Fibroblast of skin of left biceps (primary cell): ENCODE results near the gene R3HCC1L.

Source experiments
- DNase-seq, 2 experiments: peaks; one replicate each; pipeline ENCODE4 v3.0.0-alpha.2; 2013; ENCODE audit warnings: low read depth in 2 of 2

R3HCC1L gene

GRCh38 chr10:98231417-98231816, 97.0 kb downstream of the R3HCC1L start:
- no peak for DNase-seq

- DNase-seq, result no peak
Observed at GRCh38 chr10:98235846-98236245, 101.4 kb downstream of the R3HCC1L start.

- DNase-seq, result no peak
Observed at GRCh38 chr10:98236862-98237261, 102.4 kb downstream of the R3HCC1L start.

GRCh38 chr10:98238391-98238790, 103.9 kb downstream of the R3HCC1L start:
- DNase-seq, result no peak

GRCh38 chr10:98240524-98240923, 106.1 kb downstream of the R3HCC1L start:
- DNase-seq, result no peak

DNA sequence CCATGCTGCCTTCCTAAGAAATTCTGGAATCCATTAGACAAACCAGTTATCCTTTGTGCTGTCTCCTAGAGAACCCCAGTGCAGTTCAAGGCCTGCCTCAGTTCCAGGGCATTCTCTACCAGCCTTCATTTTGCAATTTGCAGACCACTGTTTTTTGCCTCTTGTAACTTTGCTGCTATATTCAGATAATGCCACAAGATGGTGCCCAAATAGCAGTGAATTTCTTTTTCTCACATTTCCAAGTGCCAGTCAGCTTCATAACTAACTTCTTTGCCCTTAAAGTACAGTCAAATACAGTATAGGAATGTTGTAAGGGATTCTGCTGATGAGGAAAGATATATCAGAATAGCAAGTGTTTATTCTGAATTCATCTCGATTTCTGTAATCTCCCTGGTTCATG, 108.4 kb downstream of the R3HCC1L start:
- no peak for DNase-seq

- no peak for DNase-seq
Observed at GRCh38 chr10:98244141-98244540, 109.7 kb downstream of the R3HCC1L start.

GRCh38 chr10:98244586-98244985, 110.1 kb downstream of the R3HCC1L start:
- no peak for DNase-seq

DNA sequence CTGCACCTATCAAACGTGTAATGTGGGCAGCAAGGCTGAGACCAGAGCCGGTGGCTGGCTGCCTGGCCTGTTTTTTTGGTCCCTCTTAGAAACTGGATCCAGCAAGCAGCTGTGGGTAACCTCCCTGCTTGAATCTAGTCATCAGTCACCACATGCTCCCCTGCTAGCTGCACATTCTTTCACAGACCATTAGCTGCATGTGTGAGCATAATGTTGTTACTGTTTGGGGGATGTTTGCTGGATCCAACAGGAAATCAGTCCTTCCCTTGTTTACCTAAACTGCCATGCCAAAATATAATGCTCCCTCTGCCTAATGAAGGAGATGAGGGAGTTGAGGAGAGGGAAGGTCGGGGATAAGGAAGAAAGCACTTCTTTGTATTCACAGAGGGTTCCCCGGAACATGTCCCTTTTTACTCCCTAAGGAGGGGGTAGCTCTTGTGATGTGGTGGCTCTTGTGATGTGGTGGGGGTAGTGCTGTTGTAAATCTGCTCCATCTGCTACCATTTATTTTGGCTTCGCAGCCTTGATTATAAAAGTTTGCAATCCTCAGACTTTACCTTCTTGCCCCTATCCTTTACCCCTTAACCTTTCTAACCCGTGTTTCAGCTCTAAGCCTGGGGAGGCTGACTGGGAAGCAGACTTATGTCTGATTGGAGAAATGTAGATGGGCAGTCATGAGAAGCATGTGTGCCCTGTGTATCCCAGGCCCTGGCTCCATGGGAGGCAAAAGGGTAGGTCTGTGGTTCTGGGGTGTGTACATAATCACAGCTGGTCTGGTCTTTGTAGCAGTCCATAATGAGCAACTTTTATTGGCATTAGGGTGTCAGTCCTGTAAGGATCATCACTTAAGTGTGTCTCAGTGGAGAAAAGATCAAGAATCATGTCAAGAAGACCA, 112.7 kb downstream of the R3HCC1L start:
- peak; percentile 48 to 63 for DNase-seq

DNA sequence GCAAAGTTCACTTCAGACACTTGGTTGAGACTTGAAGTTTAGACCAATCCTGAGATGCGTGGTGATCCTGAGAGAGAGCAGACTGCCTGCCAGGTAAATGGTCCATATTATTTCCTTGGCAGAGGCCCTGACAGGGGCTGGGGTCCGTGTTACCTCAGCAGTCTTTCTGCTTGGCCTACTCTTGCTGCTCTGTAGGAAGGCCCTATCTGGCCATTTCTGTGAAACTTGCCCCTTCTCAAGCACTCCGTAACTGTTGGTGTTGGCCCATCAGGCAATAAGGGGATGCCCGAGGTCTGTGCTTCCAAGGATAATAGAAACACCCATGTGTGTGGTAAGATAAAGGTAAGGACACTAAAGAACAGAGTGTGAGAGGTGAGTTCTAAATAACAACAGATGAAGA, 113.6 kb downstream of the R3HCC1L start:
- no peak for DNase-seq

DNA sequence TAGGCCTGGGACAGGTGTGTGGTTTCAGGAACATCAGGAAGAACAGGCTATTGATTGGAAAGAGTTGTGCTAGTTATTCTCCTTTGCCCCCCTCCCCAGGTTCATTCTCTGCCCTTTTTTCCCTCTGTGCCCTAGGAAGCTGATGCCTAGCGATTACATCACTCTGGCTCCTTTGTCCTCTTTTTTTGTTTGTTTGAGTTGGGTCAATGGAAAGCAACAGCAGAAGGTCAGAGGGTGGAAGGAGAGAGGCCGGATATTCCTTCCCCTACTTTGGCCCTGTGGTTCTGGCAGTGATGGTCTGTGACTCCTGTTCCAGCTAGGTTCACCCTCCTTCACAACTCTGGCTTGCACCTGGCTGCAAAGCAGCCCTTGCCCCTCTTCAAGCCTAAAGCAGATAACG, 114.7 kb downstream of the R3HCC1L start:
- no peak for DNase-seq

- DNase-seq, result no peak
Observed at GRCh38 chr10:98251399-98251798, 116.9 kb downstream of the R3HCC1L start.

- no peak for DNase-seq
Observed at GRCh38 chr10:98252464-98252863, 118.0 kb downstream of the R3HCC1L start.

DNA sequence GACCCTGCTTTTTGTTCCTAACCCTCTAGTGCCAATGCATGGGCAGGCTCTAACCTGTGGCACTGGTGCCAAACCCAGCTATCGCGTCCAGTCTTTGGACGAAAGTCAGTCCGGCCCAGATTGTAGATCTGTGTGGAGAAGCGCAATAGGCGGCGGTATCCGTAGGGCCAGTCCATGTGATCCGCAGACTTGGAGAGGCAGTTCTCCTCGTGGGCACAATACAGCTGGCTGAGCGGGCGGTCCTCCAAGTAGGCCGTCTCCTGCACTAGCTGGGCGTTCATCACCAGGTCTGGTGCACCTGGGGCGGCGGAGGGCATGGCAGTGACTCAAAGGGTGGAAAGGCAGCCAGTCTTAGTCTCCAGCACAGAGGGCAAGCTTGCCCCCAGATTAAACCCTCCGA, 119.0 kb downstream of the R3HCC1L start:
- DNase-seq, result no peak

GRCh38 chr10:98254234-98254974, 119.9 kb downstream of the R3HCC1L start:
- DNase-seq, result no peak

GRCh38 chr10:98255146-98255877, 120.9 kb downstream of the R3HCC1L start:
- no peak for DNase-seq

- no peak for DNase-seq
Observed at GRCh38 chr10:98256692-98257091, 122.2 kb downstream of the R3HCC1L start.

DNA sequence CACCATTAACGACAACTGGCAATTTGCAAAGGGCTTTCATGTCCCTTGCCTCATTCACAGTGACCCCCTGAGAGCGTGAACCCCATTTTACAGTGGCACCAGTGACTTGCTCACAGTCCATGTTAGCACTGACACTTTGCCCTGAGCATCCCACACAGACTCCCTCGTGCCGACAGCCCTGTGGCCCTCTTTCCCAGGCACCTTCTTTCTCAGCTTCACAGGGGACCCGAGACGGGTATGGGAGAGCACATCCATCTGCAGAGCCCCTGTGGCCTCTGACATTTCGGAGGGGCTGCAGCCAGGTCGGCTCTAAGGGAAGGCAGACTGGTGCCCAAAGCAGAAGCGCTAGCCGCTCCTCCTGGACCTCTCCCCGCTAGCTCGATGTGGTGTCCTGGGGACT, 122.7 kb downstream of the R3HCC1L start:
- DNase-seq, result no peak

DNA sequence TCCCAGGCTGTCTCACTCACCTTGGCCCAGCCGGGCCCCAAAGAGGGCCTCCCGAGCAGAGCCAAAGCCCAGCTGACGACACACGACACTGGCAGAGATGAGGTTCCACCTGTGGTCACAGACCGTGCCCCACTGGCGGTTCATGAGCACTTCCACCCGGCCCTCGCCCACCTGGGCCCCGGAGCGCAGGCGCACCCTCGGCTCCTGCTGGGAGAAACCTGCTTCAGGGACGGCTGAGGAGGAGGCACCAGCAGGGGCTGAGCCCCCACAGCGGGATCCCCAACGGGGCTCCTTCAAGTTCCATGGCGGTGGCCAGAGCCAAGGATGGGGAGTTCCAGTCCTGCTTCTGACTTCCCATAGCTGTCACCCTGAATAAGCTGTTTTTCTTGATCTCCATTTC, 123.5 kb downstream of the R3HCC1L start:
- no peak for DNase-seq

- no peak for DNase-seq
Observed at GRCh38 chr10:98258683-98259454, 124.4 kb downstream of the R3HCC1L start.

GRCh38 chr10:98259606-98260315, 125.3 kb downstream of the R3HCC1L start:
- DNase-seq, result no peak
